HG02642 (cell line): ENCODE measurements around the gene SHC3.

ENCODE experiments used
- ATAC-seq: cut with Tn5 transposase; IDR thresholded peaks from one replicate; pipeline ENCODE4 v1.9.1; 2021; ENCODE audit warnings: mild to moderate bottlenecking; ENCODE audit not compliant: unreplicated experiment, poor library complexity

SHC3 gene

GRCh38 chr9:89036383-89036782 is 142.2 kb downstream of the SHC3 start:
- ATAC-seq, result no peak

- no peak for ATAC-seq
These were observed 146.0 kb downstream of the SHC3 start for GRCh38 chr9:89032661-89033060.

- ATAC-seq, result no peak
These were observed 146.4 kb downstream of the SHC3 start for GRCh38 chr9:89032173-89032572.

- no peak for ATAC-seq
These were observed 148.8 kb downstream of the SHC3 start for GRCh38 chr9:89029788-89030187.

- no peak for ATAC-seq
These were observed 151.7 kb downstream of the SHC3 start for GRCh38 chr9:89026876-89027275.

- ATAC-seq, result no peak
These were observed 153.1 kb downstream of the SHC3 start for GRCh38 chr9:89025553-89025952.

GRCh38 chr9:89024727-89025126 is 153.9 kb downstream of the SHC3 start:
- no peak for ATAC-seq

DNA sequence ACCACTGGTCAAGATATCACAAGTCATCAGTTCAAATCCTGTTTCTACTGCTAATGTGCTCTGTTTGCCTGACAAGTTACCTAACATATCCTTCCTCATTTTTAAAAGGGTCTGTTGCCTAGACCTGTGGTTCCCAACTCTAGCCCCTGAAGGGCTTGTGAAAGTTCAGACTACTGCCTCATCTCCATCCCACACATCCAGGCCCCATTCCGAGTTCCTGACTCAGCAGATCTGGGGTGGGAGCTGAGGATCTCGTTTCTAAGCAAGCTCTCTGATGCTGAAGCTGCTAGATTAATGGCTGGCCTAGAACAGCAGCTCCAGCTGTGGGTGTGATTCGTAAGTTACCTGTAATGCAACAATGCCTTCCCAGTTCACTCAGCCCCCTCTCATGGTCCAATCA is 154.9 kb downstream of the SHC3 start:
- no peak for ATAC-seq

DNA sequence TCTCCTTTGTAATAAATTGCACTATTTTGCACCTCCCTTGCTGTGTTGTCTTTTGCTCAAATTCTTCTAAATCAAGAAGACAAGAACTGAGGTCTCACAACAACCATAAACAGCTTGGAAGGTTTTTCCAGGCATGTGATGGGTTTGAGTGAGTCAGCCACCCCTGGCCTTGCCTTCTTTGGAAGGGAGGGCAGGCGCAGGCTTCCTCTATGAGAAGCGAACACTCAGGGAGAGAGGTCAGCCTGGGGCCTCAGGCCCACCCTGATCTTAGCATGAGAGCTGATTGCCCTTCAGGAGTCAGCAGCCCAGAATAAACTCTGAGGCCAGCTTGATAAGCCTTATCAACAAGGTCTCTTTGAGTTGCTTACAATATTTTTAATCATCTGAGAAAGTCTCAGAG is 155.7 kb downstream of the SHC3 start:
- no peak for ATAC-seq

DNA sequence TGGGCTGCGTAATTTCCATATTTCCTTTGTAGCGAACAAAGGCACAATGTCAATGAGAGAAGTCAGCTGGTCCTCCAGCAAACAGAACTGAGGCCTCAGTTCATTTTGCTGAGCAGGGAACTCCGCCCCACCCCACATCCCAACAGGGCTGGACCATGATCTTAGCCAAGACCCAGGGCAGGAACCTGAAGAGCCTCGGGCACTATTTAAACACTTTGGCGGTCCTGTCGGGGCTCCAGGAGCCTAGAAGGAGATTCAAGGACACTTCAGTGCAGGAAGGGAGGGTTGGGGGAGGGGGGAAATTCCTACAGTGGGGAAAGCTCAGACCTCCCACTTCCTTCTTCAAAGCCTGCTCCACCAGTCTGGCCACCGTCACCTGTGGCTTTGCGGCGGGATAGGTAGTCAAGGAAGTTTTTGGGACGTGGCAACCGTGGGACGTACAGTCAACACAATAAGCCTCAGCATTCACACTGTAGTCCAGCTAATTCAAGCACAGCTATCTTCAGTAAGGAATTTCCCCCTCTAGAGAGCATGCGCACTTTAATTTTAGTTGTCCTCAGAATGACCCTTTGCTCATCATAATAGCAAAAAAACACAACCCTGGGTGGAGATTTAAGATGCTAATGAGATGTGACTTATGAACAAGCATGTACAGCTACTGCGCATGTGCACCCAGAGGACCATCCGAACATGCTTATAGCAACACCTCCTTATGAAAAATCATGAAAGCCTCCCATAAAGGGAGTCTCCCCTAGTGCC is 156.4 kb downstream of the SHC3 start:
- ATAC-seq, result no peak

DNA sequence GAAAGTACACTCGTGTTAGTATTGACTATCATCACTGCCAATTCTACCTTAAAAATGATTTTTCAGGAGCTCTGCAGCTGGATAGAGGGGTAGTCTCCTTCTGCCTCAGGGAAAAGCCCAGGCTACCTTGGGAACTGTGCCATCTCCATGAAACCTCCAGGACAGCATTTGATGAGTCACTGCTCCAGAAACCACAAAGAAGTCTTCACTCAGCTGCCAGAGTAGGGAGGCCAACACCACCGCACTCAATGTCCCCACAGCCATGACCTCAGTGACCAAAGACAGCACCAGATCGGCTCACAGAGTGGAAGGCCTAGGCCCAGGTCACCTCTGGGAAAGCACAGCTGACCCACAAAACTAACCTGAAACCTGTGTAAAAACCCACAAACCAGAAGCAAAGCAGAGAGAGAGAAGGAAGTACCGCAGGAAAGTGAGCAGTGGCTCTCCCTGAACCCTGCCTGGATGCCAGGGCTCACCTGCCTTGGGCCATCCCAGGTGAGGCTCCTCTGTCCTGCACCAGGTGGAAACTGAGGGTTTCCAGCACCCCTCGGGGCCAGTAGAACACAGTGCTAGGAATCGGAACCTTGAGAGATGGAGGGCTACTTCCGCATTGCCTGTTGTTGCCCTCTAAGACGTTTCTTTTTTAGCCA is 157.3 kb downstream of the SHC3 start:
- no peak for ATAC-seq

DNA sequence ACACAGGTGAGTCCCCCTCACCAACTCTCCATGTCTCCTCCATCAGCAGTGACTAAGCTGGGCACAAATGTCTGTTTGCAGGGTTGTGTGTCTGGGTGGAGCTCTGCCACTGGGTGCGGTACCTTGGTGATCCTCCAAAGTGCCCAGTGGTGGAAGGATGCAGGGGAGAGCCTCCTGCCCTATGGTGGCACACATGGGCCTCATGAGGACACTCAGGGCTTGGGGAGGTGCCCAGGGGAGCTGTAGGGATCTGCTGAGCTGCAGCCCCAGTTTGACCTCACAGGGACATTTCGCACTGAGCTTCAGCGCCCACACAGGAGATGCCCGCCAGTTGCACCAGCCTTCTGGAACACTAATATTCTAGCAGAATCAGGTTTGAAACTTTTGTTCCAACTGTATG is 157.9 kb downstream of the SHC3 start:
- no peak for ATAC-seq

DNA sequence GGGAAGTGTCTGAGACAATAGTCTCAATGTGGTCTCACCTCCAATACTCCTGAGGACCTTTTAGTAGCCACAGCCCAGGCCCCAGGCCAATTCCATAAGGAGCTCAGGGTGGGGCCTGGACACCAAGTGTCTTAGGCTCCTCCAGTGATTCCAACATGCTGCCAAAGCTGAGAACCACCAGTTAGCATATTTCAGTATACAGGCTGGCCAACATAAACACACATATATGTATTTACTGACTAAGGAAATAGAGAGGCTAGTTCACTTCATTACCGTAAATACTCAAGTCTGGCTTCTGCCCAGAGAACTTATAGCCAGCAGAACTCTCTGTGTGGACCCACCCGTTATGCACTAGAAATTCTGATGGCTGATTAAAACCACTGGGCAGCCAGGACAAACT is 163.3 kb downstream of the SHC3 start:
- ATAC-seq, result no peak

DNA sequence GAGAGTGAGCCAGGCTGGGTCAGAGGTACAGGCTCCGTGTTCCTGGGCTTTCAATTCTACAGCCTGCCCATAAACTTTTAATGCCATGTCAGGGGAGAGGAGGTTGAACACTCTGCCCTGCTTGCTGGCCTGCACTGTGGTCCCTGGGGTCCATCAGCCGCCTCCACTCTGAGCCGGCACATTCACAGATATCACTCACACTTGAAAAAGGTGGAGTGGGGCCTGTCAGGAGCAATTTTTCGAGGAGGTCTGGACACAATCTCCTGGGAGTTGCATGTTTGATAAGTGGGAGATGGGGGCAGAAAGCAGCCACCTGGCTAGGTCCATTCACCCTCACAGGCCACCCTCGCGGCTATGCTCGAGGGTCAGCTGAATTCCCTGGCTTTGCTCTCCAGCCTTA is 164.5 kb downstream of the SHC3 start:
- ATAC-seq, result no peak

GRCh38 chr9:89013660-89014059 is 165.0 kb downstream of the SHC3 start:
- ATAC-seq, result no peak

GRCh38 chr9:89012294-89013042 is 166.2 kb downstream of the SHC3 start:
- ATAC-seq, result no peak

DNA sequence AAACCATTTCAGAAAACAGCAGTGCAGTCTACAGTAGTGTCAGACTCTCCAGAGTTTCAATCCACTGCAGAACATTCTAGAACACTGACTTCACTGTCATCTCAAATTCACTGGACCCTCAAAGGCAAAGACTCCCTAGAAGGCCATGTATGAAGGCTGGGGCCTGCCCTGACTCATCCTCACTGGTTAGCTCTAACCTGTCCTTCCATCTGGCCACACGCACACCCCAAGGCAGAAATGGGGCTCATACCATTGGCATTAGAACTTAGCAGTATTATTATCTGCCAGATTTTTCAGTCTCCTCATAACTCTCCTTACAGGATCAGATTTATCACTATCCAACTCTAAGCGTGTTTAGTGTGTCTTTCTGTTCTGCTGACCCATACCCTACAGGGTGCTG is 166.9 kb downstream of the SHC3 start:
- no peak for ATAC-seq

GRCh38 chr9:89010526-89011111 is 168.0 kb downstream of the SHC3 start:
- no peak for ATAC-seq

DNA sequence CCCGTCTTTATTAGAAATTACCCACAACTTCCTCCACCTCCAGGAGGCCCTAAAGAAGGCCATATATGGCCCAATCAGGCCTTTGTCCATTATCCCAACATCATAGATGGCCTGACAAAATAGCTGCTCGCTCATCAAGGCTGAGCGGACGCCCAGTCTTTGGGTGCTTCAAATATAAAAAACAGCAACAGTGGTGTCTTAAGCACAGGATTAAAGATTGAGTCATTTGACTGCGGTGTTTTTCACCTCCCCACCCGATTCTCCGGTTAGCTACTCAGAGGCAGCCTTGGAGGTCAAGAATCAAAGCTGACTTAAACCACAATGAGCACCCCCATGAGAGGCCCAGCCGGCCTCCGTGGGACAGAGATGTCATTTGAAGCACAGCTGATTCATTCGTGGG is 168.6 kb downstream of the SHC3 start:
- no peak for ATAC-seq

GRCh38 chr9:89009546-89009840 is 169.1 kb downstream of the SHC3 start:
- ATAC-seq, result no peak
